GM21825 (cell line): ENCODE data around the gene AMN1.
"Not testable (repeated sequence)": the region's sequence is repeated elsewhere in the genome, so short reads cannot be mapped to it uniquely, and the experiment has no call there.

Experiments
- ATAC-seq: cut with Tn5 transposase; IDR thresholded peaks from one replicate; pipeline ENCODE4 v1.9.1; 2021; ENCODE audit warnings: mild to moderate bottlenecking, moderate library complexity; ENCODE audit not compliant: unreplicated experiment

Gene AMN1

DNA sequence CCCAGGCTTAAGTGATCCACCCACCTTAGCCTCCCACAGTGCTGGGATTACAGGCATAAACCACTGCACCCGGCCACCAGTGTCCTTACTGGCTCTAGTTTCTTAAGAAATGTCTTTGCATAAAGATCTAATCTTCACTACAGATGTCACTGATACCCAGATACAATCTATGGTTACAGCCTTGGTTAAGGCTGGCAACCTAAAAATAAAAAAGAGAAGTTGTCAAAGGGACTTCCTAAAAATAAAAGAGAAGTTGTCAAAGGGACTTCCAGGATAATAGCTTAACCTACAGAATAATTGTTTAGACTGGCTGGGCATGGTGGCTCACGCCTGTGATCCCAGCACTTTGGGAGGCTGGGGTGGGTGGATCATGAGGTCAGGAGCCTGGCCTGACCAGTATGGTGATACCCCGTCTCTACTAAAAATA lies 41.7 kb downstream of the AMN1 start:
- ATAC-seq, result peak; percentile 74

DNA sequence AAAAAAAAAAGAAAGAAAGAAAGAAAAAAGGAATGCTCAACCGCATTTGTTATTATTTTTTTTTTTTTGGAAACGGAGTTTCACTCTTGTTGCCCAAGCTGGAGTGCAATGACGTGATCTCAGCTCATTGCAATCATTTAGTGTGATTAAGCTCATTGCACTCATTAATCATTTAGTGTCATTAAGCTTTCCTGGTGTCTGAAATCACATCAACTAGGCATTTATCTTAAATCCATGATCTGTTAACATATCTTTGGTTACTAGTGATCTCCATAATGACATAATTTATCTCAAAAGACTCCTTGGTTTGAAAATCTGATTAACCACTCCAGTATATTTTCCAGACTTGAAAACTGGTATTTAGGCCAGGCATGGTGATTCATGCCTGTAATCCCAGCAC lies 43.0 kb downstream of the AMN1 start:
- no peak for ATAC-seq

DNA sequence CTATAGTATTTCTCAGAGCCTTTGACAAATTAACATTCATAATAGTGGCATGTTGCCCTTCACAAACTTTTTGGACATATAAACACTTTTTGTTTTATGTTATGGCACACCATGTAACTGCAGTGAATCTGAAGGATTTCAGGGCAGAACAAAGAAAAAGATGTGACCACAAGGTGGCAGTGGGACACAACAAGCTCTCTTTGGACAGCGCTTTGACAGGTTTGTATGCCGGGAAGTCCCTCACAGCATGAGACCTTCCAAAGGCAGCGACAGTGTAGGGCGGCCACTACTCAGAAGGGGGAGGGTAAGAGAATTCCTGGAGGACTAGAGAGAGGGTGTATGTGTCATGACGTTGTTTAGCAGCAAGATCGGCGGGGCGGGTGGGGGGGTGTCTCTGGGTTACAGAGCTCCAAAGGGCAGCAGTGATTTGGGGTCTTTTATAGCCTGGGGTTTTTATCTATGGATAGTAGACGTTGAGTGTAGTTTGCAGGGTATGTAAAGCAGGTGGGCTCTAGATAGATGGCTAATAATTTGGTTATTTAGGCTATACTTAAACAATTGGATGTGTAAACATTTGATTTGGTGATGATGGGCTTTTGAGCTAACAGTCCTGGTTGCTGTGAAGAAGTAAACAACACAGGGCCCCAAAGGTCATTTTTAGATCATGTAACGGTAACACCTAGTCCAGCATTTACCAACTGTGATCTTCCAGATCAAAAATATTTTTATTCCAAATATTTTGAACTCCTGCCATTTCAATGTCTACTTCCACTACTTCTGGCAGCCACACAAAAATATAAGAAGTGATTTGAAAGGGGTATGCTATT lies 46.5 kb downstream of the AMN1 start:
- peak; percentile 86 for ATAC-seq

DNA sequence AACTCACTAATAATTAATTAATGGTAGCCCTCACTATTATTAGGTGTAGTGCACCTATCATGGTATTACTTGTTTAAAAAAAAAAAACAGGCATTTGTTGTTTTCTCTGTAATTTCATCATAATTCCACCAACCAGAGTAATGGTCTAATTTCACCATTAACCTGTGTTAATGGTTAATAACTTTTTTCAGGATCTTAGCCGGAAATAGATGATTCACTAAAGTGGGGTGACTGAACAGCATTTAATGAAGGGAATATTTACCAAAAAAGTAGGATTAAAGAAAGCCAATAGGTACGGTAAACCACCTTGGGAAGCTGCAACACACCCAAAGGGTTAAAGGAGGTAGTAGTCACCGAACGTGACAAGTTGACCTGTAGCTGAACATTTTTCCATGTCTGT lies 56.3 kb downstream of the AMN1 start:
- ATAC-seq, result no peak

DNA sequence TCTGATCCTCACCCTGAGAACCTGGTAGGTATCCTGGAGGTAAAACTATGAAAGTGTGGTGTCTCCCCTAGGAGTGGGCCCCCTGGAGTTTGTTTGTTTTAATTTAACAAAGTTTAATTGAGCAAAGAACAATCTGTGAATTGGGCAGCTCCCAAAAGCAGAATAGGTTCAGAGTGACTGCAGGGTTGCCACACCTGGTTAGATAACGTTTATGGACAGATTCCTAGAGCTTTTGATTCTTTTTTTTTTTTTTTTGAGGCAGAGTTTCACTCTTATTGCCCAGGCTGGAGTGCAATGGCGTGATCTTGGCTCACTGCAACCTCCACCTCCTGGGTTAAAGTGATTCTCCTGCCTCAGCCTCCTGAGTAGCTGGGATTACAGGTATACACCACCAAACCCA lies 59.2 kb downstream of the AMN1 start:
- ATAC-seq, result not testable (repeated sequence)

DNA sequence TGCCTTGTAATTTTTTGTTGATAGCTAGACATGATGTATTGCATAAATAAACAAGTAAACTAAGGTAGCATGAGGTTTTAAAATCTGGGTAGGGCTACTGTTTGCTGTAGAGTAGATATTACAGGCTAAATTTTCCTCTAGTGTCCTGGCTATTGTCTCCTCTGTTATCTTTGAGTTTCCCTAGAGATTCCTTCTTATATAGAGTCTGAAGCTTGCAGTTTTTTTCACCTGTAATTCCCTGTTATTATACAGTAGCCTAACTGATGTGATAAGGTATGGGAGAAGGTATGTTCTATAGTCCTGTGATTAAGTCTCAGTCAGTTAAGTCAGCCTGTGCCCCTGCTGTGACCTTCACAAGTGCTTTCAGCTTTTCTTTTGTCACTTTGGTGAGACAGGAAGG lies 59.8 kb downstream of the AMN1 start:
- no peak for ATAC-seq

DNA sequence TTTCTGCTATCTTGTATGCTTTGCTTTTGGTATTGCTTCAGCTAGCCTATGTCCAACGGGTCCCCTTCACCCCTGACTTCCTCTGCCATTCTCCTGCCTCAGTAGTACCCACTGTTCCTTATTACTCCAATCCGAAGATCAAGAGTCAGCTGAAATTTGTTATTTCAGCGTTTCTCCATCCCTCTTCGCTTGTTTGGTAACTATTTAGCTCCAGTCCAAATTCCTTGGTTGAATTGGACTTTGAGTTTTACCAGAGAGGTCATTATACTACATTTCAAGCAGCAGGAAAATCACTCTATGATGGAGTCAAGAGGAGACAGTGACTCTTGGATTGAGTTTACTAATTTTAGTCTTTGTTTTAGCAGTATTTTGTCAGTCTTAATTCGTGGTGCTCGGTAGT lies 64.8 kb downstream of the AMN1 start:
- ATAC-seq, result no peak

DNA sequence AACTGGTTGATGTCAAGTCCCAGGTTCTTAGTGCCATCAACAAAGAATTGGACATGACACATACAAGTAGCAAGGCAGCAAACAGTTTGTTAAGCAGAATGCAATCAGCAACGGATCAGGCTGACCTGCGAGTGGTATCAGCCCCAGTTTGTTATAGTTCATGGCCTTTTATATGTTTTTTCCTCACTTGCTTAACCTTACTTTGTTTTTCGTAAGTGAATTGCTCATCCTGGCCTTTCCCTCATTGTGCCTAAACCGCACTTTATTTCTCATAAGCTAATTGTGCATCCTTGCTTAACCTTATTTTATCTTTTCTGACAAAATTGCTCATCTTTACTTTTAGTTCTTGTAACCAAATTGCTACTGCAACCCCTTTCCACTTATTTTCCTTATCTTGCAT lies 65.2 kb downstream of the AMN1 start:
- no peak for ATAC-seq

DNA sequence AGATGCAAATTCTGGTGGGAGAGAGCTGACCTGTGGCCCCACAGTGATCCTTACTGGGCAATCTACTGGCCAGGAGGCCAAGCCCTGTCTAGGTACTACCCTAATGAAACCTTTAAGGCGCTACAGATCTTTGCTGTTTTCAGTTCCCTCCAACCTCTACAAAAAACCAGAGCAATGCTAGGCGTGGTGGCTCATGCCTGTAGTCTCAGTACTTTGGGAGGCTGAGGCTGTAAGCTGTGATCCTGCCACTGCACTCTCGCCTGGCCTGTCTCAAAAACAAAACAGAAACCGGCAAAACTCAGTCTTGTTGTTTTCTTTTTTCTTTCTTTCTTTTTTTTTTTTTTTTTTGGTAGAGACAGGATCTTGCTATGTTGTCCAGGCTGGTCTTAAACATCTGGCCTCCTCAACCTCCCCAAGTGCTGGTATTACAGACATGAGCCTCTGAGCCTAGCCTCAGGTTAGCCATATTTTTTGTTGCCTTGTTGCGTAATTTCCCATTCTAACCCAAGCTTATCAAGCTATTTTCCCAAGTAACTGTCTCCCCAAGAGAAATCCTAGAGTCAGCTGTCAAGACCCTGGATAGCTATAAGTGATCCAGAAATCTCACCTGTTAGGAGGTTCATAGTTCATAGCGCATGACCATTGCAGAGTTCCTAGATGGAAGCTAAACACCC lies 66.5 kb downstream of the AMN1 start:
- no peak for ATAC-seq

DNA sequence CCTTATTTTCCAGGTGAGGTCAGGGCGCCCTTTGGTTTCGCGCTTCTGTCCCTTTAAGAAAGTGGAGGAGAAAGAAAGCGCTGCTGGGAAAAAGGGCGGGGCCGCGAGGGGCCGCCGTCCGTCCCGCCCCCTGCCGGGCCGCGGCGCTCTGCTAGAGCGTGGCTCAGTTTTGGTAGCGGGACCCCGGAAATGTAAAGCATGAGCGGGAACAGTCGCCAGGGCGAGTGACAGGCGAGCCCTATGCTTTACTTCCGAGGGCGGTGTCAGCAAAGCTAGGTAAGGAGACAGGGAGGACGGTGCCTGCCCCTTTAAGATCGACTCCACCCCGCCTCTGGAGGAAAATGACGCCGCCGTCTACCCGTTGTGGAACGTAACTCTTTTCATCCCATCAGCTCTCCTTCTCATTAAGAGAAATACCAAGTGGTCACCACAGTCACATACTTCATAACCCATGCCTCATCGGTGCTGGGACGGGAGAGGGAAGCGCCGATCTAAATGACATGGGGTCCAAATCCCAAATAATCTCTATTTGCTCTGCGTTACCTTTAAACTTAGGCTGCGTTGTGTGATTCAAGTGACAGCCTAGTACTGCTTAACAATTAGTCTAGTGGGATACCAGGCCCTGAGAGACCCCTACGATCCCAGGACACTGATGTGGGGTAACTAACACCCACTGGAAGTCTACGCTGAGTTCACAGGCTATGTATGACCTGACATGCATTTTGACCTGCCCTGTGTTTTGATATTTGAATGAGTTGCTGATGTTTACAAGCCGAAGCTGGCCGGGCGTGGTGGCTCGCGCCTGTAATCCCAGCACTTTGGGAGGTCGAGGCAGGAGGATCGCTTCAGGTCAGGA lies 69.5 kb downstream of the AMN1 start, which contains the start of gene ETFBKMT:
Gene ETFBKMT, plus strand, starts transcription at position 602 of the 856 bp plus-strand sequence. CDS start 2,266 bp downstream, outside the sequence.
- ATAC-seq, result peak; percentile 99

DNA sequence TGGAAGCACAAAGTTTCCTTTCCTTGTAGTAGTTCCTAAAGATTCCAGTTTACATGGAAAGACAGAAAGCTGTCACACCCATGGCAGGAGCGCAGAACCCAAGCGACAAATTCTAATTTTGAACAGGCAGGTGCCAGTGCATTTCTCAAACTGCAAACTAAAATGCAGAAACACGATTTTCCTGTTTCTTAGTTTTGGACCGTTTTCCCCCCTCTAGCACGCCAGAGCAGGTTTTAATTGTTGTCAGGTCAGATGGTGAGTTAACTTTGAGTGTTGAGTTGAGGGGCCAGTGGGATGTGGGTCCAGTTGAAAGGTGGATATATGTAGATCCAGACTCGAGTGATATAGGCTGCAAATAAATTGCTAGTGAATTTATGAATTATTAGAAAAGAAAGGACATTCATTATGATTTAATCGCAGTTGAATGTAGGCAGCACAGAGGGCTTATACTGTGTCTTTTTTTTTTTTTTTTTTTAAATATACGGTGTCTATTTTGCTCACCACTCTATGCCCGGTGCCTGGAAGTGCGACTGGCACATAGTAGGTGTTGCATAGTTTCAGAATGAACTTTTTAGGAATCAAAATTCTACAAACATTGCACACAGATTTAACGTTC lies 70.2 kb downstream of the AMN1 start:
- no peak for ATAC-seq

DNA sequence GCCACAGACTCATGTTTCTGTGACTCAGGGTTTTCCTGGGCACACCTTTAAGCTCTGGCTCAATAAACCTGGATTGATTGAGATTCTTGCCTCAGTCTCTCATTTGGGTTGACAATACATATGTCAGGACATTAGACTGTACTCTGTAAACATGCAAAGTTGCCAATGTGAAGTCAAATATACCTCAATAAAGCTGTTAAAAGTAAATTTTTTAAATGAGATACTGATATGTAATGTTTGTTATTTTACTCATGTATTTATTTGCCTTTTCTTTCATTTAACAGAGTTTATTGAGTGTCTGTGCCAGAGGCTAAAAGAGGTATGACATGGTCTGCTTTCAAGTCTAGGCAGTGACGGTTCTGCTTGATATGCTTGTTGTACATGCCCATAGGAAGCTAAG lies 73.0 kb downstream of the AMN1 start:
- no peak for ATAC-seq

DNA sequence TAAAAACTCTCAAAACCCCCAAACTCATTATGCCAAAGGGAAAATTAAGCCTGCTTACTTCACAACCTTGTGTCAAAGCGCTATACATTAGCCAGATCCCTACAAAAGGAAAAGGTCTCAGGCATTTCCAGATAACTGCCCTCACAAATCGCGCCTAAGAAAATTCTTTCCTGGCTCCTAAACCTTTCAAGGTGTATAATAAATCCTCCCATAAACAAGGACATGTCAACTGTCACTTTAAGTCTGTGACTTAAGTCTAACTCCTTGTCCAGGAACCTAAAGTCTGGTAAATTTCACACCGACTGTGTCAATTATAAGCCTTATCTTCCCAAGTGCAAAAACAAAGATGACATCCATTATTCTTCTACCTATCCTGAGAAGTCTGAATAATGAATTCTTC lies 73.6 kb downstream of the AMN1 start:
- no peak for ATAC-seq

DNA sequence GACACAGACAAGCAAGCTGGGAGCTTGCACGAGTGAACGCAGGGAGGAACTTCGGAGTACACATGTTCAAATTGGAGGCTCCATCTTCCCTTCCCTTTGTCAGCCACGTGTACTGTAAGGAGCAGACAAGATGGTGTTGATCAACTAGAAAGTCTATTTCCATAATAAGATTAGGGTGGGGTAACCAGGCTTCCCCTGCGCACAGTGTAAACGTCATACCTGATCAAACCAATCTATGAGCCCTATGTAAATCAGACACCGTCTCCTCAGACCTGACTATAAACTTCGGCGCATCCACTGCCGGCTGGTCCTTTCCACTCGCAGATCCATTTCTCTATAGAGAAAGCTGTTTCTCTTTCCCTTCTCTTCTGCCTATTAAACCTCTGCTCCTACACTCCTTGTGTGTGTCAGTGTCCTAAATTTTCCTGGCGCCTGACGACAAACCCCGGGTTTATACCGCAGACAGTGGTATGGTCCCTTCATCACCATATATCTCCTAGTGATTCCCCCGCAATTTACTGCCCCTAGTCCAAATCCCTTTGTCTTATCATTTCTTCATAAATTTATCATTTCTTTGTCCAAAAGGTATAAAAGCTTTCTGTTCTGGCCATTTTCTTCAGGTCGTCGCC lies 76.8 kb downstream of the AMN1 start:
- no peak for ATAC-seq

DNA sequence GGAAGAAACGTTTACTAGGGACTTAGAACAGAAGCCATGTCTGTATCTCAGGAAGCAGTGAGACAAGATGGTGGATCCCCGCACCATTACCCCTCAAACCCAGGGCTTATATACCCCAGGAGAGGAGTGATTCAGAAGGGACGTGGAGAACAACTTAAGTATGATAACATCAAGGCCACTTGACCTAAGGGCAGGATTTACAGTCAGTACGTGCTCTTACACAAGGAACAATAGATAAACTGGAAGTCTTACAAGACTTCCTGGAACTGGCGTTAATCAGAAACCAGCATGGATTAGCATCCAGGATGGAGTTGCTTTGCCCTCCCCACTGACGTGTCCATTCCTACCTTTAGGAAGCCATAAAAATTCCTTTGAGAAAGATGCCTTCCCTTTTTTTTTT lies 77.9 kb downstream of the AMN1 start:
- ATAC-seq, result no peak

DNA sequence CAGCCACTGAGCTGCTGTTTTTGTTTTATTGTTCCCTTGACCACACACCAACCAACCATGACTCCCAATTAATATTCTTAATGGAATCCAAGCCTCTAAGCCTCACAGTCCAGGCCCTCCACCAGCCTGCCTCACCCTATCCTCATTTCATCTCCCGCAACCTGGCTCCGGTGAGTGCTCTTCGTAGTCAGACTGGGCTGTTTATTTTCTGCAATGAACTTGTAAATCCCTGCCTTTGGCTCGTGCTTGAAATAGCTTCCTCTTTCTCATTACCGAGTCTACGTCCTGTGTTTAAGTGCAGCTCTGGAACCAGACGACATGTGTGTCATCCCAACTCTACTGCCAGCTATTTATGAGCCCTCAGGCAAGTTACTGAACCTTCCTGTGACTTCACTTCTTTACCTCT lies 81.7 kb downstream of the AMN1 start:
- ATAC-seq, result no peak

DNA sequence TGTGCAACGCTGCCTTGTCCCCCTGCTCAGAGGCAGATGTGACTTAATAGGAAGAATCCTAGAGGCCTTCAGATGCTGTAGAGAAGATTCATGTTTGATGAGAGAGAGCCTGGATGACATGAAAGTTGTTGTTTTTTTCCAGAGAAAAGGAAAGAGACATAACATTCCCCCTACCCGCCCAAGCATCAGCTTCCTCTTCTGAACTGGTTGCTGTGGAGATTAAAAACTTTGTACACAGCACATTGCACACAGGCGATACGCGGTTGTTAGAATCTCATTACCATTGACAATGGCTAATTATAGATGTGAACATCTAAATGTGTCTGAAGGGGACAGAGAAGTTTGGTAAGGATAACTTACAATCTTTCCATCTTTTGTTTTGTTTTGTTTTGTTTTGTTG lies 82.9 kb downstream of the AMN1 start:
- no peak for ATAC-seq

DNA sequence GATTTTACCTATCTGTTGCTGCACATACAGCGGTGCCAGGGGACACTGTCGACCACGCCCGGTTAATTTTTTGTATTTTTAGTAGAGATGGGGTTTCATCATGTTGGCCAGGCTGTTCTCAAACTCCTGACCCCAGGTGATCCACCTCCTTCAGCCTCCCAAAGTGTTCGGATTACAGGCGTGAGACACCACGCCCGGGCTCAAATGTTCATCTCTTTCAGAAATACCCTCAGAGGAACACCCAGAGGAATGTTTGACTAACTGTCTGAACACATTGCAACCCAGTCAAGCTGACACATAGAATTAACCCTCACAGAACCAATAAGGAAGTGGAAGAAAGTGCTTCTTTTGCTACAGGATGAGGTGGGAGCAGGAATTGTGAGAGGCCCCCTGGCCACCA lies 84.3 kb downstream of the AMN1 start:
- no peak for ATAC-seq

DNA sequence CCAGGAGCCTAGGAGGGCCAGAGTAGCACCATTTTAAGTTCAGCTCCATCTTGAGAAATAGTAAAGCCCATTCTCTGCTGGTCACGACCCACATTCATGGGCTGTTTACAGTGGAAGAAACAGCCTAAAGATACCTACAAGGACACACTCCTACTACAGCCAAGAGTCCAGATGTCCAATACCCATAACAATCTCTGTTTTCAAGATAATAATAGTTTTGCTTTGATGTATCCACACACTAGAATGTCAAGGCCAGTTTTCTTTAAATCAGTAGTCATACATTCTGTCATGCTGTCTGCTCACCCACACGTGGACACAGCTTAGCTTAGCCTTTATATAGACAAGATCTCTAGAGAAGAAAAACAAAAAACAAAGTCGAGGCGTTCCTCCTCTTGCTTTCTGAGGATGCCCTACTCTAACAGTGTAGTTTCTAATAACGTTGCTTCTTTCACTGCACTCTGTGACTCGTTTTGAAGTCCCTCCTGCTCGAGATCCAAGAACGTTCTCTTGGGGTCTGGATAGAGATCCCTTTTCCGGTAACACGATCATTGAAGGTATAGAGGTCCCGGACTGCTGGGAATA lies 87.2 kb downstream of the AMN1 start:
- ATAC-seq, result no peak

DNA sequence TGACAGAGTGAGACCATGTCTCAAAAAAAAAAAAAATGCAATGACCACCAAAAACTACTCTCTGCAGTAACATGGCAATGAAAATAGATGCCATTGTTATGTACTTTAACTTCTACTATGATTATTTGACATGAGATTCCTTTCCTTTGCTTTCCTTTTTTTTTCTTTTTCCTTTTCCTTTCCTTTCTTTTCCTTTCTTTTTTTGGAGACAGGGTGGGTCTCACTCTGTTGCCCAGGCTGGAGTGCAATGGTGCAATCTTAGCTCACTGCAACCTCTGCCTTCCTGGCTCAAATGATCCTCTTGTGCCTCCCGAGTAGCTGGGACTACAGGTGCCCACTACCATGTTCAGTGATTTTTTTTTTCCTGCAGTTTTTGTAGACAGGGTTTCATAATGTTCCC lies 94.2 kb downstream of the AMN1 start:
- ATAC-seq, result no peak
